AG04450 (cell line): ENCODE results near the gene ZNF142. TPM values are rescaled to one million over a fixed set of nuclear protein-coding genes. Genes with fewer than 3 reads are reported as not detected.
A peak's percentile ranks its signal among the peaks of the same experiment; 100 is the strongest.

Experiments used
- CTCF ChIA-PET: fragments of 300-600, 350-600 bp; formaldehyde crosslinking; extraction: SDS; loops from one replicate; lab custom pipeline; 2022; ENCODE audit warnings: antibody characterized with exemption, inconsistent platforms; lab: Charles Lee
- POLR2A ChIA-PET: fragments of 350-600 bp; formaldehyde crosslinking; extraction: SDS; loops from one replicate; lab custom pipeline; 2021; ENCODE audit warnings: antibody characterized with exemption, inconsistent platforms; lab: Yijun Ruan, JAX
- DNase-seq: peaks from one replicate; pipeline ENCODE4 v3.0.0-alpha.2; 2011; ENCODE audit warnings: low read depth, low spot score
- H3K27ac ChIP-seq: one replicate; pipeline ENCODE4 v1.5.1; 2012; ENCODE audit warnings: low read depth, low read length, control low read depth
- H3K27me3 ChIP-seq: one replicate; pipeline ENCODE4 v1.6.0; 2012; ENCODE audit warnings: low read length; ENCODE audit not compliant: control insufficient read depth, insufficient read depth
- H3K4me3 ChIP-seq: 2 replicates; pipeline ENCODE4 v1.5.1; 2011; ENCODE audit warnings: mild to moderate bottlenecking, low read depth, low read length, control low read depth
- H3K9me3 ChIP-seq: 2 replicates; pipeline ENCODE4 v1.5.1; 2012; ENCODE audit warnings: low read length; ENCODE audit not compliant: control insufficient read depth, insufficient read depth
- CTCF ChIP-seq: IDR thresholded peaks from 2 replicates; pipeline ENCODE4 v1.5.1; 2011; ENCODE audit warnings: low read depth, low read length, control low read depth, inconsistent platforms
- polyA plus RNA-seq: library from polyadenylated mRNA; depleted of rRNA; stranded (reverse); fragments of >200 nt; gene quantifications from 2 replicates; pipeline ENCODE4 v1.2.3, GENCODE V29; 2011

ZNF142 gene
- polyA plus RNA-seq, 1 experiment, result 3.5 TPM

GRCh38 chr2:218659988-218660358 is 550 bp upstream of the ZNF142 start:
- no peak for TF ChIP-seq CTCF
- Histone ChIP-seq H3K27me3 (no peaks in the 10 kb centered on the region), H3K9me3 (peaks cover 3% of the 10 kb centered on the region; the same call in 1 of the 2 replicates), H3K4me3 (peak overlapping the region; percentile 91), H3K27ac (peak overlapping the region; percentile 21)
- ChIA-PET CTCF (interaction anchor here (0.6 to 5.2 kb wide), 10 partner anchors 11 to 188 kb away, joined by 3 to 72 read pairs (median 3); partner anchors contain the start of genes RNF25 and STK36), POLR2A (interaction anchor here (0.6 to 3.0 kb wide), 9 partner anchors 8 to 418 kb away, joined by 3 to 24 read pairs (median 5); partner anchors contain the start of genes PLCD4, RNF25, STK36 and TTLL4)
- DNase-seq, result no peak

- Histone ChIP-seq H3K27ac (peak overlapping the region; percentile 39), H3K27me3 (no peaks in the 10 kb centered on the region), H3K4me3 (peak overlapping the region; percentile 91), H3K9me3 (peaks cover 3% of the 10 kb centered on the region; the same call in 1 of the 2 replicates)
- TF ChIP-seq CTCF, result peak; percentile 62
- ChIA-PET CTCF (interaction anchor here (0.5 to 5.2 kb wide), 12 partner anchors 8 to 220 kb away, joined by 3 to 72 read pairs (median 4); partner anchors contain the start of genes RNF25 and STK36), POLR2A (interaction anchor here (0.8 to 3.0 kb wide), 6 partner anchors 13 to 389 kb away, joined by 3 to 24 read pairs (median 5); partner anchors contain the start of genes AAMP, PNKD, RNF25 and STK36)
- DNase-seq, result no peak
Measured at GRCh38 chr2:218658671-218659257, 659 bp downstream of the ZNF142 start.

GRCh38 chr2:218655751-218656150 is 3.7 kb downstream of the ZNF142 start:
- Histone ChIP-seq H3K27me3 (no peaks in the 10 kb centered on the region), H3K4me3 (no peak overlapping the region), H3K9me3 (peaks cover 3% of the 10 kb centered on the region; the same call in 1 of the 2 replicates), H3K27ac (no peak overlapping the region)
- no peak for TF ChIP-seq CTCF
- no peak for DNase-seq
- ChIA-PET CTCF (interaction anchor here (1.4 kb wide), 1 partner anchor 192 kb away, joined by 9 read pairs; no protein-coding TSS in a partner anchor), POLR2A (no interaction called here)

- H3K4me3 ChIP-seq, result no peak overlapping the region
- ChIA-PET POLR2A (interaction anchor here (0.6 kb wide), 1 partner anchor 949 kb away, joined by 3 read pairs; no protein-coding TSS in a partner anchor), CTCF (interaction anchor here (0.8 to 4.1 kb wide), 15 partner anchors 11 to 460 kb away, joined by 3 to 32 read pairs (median 4); partner anchors contain the start of genes BCS1L, PLCD4, RNF25 and STK36)
- no peaks in the 10 kb centered on the region for H3K27me3 ChIP-seq
- H3K9me3 ChIP-seq, result no peaks in the 10 kb centered on the region
- no peak overlapping the region for H3K27ac ChIP-seq
- TF ChIP-seq CTCF, result no peak
- no peak for DNase-seq
Measured at GRCh38 chr2:218648787-218649100, 10.7 kb downstream of the ZNF142 start.
